ENCODE data around the gene PIAS1. TPM values are rescaled to one million over a fixed set of nuclear protein-coding genes. Genes with fewer than 3 reads are reported as not detected.

PIAS1 gene
- total RNA-seq, 1 donor from 2014 or later: 30.8 TPM

DNA sequence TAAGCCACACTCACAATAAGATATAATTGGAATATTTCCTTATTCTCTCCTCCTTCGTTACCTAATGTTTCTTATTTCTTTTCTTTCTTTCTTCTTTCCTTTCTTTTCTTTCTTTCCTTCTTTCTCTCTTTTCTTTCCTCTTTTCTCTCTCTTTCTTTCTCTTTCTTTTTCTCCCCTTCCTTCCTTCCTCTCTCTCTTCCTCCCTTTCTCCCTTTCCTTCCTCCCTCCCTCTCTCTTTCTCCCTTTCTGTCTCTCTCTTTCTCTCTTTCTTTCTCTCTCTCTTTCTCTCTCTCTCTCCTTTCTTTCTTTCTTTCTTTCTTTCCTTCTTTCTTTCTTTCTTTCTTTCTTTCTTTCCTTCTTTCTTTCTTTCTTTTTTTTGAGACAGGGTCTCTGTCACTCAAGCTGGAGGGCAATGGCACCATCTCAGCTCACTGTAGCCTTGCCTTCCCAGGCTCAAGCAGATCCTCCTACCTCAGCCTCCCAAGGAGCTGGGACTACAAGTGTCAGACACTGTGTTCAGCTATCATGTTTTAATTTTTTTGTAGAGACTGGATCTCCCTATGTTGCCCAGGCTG, 19.3 kb upstream of the PIAS1 start:
- TF ChIP-seq, protein P1, sequence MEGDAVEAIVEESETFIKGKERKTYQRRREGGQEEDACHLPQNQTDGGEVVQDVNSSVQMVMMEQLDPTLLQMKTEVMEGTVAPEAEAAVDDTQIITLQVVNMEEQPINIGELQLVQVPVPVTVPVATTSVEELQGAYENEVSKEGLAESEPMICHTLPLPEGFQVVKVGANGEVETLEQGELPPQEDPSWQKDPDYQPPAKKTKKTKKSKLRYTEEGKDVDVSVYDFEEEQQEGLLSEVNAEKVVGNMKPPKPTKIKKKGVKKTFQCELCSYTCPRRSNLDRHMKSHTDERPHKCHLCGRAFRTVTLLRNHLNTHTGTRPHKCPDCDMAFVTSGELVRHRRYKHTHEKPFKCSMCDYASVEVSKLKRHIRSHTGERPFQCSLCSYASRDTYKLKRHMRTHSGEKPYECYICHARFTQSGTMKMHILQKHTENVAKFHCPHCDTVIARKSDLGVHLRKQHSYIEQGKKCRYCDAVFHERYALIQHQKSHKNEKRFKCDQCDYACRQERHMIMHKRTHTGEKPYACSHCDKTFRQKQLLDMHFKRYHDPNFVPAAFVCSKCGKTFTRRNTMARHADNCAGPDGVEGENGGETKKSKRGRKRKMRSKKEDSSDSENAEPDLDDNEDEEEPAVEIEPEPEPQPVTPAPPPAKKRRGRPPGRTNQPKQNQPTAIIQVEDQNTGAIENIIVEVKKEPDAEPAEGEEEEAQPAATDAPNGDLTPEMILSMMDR (IDR thresholded peaks at IDR 0.05): peak; percentile 27
- Mint-ChIP-seq H3K4me3 (ENCODE audit: unreplicated experiment) (no peak overlapping the region), H3K9me3 (ENCODE audit: low read depth) (peaks cover 19% of the 10 kb centered on the region), H3K4me1 (ENCODE audit: low read depth) (no peaks in the 10 kb centered on the region), H3K27me3 (ENCODE audit: low read depth) (no peaks in the 10 kb centered on the region), H3K27ac (ENCODE audit: unreplicated experiment) (no peak overlapping the region), H3K36me3 (ENCODE audit: low read depth) (peaks cover 2% of the 10 kb centered on the region)
- no peak for DNase-seq (ENCODE audit: low spot score)

DNA sequence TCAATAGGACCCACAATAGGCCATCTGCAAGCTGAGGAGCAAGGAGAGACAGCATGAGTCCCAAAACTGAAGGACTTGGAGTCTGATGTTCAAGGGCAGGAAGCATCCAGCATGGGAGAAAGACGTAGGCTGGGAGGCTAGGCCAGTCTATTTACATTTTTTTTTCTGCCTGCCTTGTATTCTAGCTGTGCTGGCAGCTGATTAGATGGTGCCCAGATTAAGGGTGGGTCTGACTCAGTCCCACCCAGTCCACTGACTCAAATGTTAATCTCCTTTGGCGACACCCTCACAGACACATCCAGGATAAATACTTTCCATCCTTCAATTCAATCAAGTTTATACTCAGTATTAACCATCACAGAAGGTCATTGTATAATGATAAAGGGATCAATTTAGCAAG, 15.9 kb upstream of the PIAS1 start:
- no peak overlapping the region for H3K4me3 Mint-ChIP-seq (ENCODE audit: unreplicated experiment)
- no peak for DNase-seq (ENCODE audit: low spot score)
- no peaks in the 10 kb centered on the region for H3K4me1 Mint-ChIP-seq (ENCODE audit: low read depth)
- no peak overlapping the region for H3K27ac Mint-ChIP-seq (ENCODE audit: unreplicated experiment)
- peaks cover 37% of the 10 kb centered on the region for H3K9me3 Mint-ChIP-seq (ENCODE audit: low read depth)
- TF ChIP-seq, protein P1 (IDR thresholded peaks at IDR 0.05): no peak
- H3K36me3 Mint-ChIP-seq (ENCODE audit: low read depth): peaks cover 9% of the 10 kb centered on the region
- H3K27me3 Mint-ChIP-seq (ENCODE audit: low read depth): peaks cover 3% of the 10 kb centered on the region

DNA sequence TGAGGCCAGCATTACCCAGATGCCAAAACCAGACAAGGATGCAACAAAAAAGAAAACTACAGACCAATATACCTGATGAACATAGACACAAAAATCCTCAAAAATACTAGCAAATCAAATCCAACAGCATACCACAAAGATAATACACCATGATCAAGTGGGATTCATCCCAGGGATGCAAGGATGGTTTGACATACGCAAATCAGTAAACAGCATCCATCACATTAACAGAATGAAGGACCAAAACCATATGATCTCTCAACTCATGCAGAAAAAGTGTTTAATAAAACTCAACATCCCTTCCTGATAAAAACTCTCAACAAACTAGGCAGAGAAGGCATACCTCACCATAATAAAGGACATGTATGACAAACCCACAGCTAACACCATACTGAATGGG, 14.0 kb upstream of the PIAS1 start:
- Mint-ChIP-seq H3K4me1 (ENCODE audit: low read depth) (no peaks in the 10 kb centered on the region), H3K27me3 (ENCODE audit: low read depth) (peaks cover 3% of the 10 kb centered on the region), H3K36me3 (ENCODE audit: low read depth) (peaks cover 9% of the 10 kb centered on the region), H3K27ac (ENCODE audit: unreplicated experiment) (no peak overlapping the region), H3K9me3 (ENCODE audit: low read depth) (peaks cover 37% of the 10 kb centered on the region), H3K4me3 (ENCODE audit: unreplicated experiment) (no peak overlapping the region)
- TF ChIP-seq, protein P1 (IDR thresholded peaks at IDR 0.05): no peak
- no peak for DNase-seq (ENCODE audit: low spot score)

DNA sequence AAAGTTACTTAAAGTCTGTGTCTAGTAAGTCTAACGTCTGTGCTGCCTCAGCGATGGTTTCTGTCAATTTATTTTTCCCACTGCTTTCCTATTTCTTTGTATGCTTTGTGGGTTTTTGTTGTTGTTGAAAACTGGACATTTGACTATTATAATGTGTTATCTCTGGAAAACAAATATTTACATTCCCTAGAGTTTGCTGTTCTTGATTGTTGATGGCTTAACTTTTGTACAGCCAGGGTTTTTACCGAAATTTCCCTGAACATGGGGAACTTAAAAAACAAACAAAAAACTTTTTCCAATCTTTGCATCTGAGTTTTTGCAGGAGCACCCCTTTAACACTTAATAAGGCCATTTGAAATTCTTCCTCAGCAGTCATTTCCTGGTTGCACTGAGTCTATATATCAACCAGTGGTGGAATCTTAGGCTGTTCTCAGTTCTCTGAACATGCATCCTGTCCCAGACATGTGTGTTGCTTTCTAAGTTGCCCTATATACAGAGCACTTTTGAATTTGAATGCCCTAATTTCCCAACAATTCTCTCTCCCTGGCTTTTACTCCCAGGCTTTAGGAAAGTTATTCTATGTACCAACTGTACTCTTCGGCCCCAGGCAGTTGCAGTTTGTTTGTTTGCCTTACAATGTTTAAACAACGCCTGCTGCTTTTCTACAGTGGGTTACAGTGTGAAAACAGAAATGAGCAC, 11.8 kb upstream of the PIAS1 start:
- DNase-seq (ENCODE audit: low spot score): no peak
- TF ChIP-seq, protein P1 (IDR thresholded peaks at IDR 0.05): no peak
- H3K27me3 Mint-ChIP-seq (ENCODE audit: low read depth): peaks cover 3% of the 10 kb centered on the region
- H3K36me3 Mint-ChIP-seq (ENCODE audit: low read depth): peaks cover 9% of the 10 kb centered on the region
- no peaks in the 10 kb centered on the region for H3K4me1 Mint-ChIP-seq (ENCODE audit: low read depth)
- H3K9me3 Mint-ChIP-seq (ENCODE audit: low read depth): peaks cover 31% of the 10 kb centered on the region
- no peak overlapping the region for H3K4me3 Mint-ChIP-seq (ENCODE audit: unreplicated experiment)
- no peak overlapping the region for H3K27ac Mint-ChIP-seq (ENCODE audit: unreplicated experiment)

DNA sequence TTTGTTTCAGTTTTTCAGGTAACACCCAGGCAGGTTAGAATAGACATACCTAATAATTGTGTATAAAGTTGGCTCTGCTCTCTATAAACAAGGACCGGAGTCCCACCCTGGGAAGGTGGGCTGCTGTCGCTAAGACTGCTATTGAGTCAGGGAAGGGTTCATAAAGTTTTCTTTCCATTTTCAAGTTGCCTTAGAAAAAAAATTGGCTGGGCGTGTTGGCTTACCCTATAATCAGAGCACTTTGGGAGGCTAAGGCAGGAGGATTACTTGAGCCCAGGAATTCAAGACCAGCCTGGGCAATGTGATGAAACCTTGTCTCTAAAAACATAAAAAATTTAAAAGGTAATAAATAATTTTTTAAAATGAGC, 11.3 kb upstream of the PIAS1 start:
- H3K27ac Mint-ChIP-seq (ENCODE audit: unreplicated experiment): no peak overlapping the region
- peaks cover 3% of the 10 kb centered on the region for H3K27me3 Mint-ChIP-seq (ENCODE audit: low read depth)
- no peak overlapping the region for H3K4me3 Mint-ChIP-seq (ENCODE audit: unreplicated experiment)
- H3K9me3 Mint-ChIP-seq (ENCODE audit: low read depth): peaks cover 29% of the 10 kb centered on the region
- TF ChIP-seq, protein P1 (IDR thresholded peaks at IDR 0.05): no peak
- DNase-seq (ENCODE audit: low spot score): no peak
- H3K4me1 Mint-ChIP-seq (ENCODE audit: low read depth): no peaks in the 10 kb centered on the region
- peaks cover 7% of the 10 kb centered on the region for H3K36me3 Mint-ChIP-seq (ENCODE audit: low read depth)

Data from chondrocyte (in vitro differentiated cells).